Fibroblast of villous mesenchyme (primary cell): ENCODE results near the gene NRXN3. TPM values are rescaled to one million over a fixed set of nuclear protein-coding genes. Genes with fewer than 3 reads are reported as not detected.
A peak's percentile ranks its signal among the peaks of the same experiment; 100 is the strongest.

Source experiments
- DNase-seq: peaks from one replicate; pipeline ENCODE4 v3.0.0-alpha.2; 2010; ENCODE audit warnings: low read depth
- H3K4me3 ChIP-seq: 2 replicates; pipeline ENCODE4 v1.5.1; 2011; ENCODE audit warnings: low read depth, mild to moderate bottlenecking, low read length
- CTCF ChIP-seq: IDR thresholded peaks from 2 replicates; pipeline ENCODE4 v1.5.1; 2012; ENCODE audit warnings: low read depth, mild to moderate bottlenecking, low read length; ENCODE audit not compliant: insufficient read depth
- total RNA-seq: library from RNA; depleted of rRNA; stranded (reverse); fragments of >200 nt; gene quantifications from 2 replicates; pipeline ENCODE4 v1.2.3, GENCODE V29; 2012

NRXN3 gene
- total RNA-seq, 1 donor: 7.3 TPM

DNA sequence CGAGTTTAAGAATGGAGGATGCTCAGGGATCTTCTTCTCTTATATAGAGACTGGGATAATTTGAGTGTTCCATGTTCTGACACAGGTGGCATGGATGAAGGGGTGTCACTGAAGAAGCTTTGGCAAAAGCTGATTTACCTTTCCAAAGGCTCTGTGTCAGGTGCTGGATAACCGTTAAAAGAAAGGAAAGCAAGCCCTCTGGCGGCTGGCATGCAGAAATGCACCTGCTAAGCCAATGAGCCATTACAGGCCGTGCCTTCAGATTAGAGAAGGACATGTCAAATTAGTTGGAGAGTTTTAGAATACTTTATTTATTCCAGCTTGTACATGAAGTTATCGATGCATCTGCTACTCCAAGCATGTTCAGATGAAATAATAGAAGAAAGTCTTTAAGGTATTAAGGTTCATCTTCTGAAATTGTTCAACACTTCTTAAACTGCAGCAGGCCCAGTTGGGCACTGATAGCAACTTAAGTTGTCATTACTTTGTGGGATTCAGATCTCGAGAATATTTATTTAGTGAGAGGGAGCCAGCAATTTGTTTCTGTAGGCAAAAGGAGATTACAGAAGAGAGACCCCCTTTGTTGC, 678.2 kb downstream of the NRXN3 start:
- peak; percentile 84 for TF ChIP-seq CTCF
- DNase-seq: peak; percentile 17
- no peak overlapping the region for H3K4me3 ChIP-seq

DNA sequence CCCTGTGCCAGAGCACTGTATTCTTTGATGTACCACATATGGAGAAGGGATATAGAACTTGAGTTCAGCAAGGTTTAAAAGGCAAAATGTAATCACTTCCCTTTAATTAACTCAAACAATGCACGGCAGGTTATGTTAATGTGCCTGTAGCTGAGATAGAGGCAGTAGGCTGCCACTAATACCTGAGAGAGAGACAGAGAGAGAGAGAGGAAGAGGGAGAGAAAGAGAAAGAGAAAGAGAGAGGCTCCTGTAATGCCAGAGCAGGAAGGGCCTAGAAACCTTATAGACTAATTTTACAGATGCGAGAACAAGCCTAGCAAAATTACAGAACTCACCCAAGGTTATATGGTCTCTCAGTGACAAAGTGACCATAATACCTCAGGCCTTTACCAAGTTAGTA, 679.8 kb downstream of the NRXN3 start:
- H3K4me3 ChIP-seq: no peak overlapping the region
- DNase-seq: no peak
- TF ChIP-seq CTCF: no peak

GRCh38 chr14:78851189-78851588, 681.0 kb downstream of the NRXN3 start:
- H3K4me3 ChIP-seq: no peak overlapping the region
- DNase-seq: no peak
- TF ChIP-seq CTCF: no peak

GRCh38 chr14:78852040-78852439, 681.9 kb downstream of the NRXN3 start:
- no peak for DNase-seq
- H3K4me3 ChIP-seq: no peak overlapping the region
- no peak for TF ChIP-seq CTCF

DNA sequence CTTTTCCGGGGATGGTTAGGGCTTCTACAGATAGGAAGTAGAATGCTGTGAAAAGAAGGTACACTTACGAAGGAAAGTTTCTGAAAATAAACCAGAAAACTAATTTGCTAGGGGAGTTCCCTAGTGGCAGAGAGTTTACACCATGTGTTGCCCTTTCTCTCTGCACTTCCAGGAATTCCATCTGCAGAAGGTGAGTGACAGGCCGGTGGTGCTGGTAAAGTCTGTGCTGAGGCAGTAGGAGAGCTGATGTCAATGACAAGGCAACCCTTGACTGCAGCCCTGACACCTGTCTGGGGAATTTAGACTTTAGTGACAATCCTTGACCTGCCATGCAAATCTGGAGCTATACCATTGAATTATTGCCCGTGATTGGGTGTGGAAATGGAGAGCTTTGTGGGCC, 687.8 kb downstream of the NRXN3 start:
- TF ChIP-seq CTCF: no peak
- no peak for DNase-seq
- no peak overlapping the region for H3K4me3 ChIP-seq

DNA sequence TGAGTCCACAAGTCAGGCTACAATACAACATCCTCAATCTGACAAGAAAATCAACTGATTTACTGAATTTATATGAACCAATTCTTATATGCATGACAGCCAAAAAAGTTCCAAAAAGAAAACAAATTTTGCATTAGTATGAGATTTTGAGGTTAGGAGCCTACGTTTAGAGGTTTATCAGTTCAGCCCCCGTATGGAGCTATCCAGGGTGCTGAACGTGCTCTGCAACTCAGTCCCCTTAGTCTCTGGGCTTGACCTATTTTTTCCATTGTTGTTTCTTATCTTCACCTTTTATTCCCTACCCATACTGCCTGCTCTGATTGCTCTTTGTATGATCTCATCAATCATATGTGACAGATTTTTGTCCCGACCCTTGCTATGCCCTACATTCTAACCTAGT, 693.0 kb downstream of the NRXN3 start:
- DNase-seq: peak; percentile 31
- no peak overlapping the region for H3K4me3 ChIP-seq
- no peak for TF ChIP-seq CTCF

GRCh38 chr14:78872837-78873236, 702.7 kb downstream of the NRXN3 start:
- no peak for TF ChIP-seq CTCF
- no peak overlapping the region for H3K4me3 ChIP-seq
- no peak for DNase-seq
